Neural cell (in vitro differentiated cells): ENCODE measurements around the gene COPG1. TPM values are rescaled to one million over a fixed set of nuclear protein-coding genes. Genes with fewer than 3 reads are reported as not detected.

Source experiments
- H2AFZ ChIP-seq: fragments of 200-600, 300-800 bp; sonication (generic), shearing (Covaris generic); 2 replicates; pipeline ENCODE4 v1.6.0; 2014; ENCODE audit warnings: low read depth, mild to moderate bottlenecking, antibody characterized with exemption, low read length, moderate library complexity
- H3F3A ChIP-seq: fragments of 200-600 bp; shearing (Covaris generic); 2 replicates; pipeline ENCODE4 v1.6.1; 2016; ENCODE audit warnings: mild to moderate bottlenecking, moderate library complexity, mixed read lengths, antibody characterized with exemption, low read length; ENCODE audit not compliant: insufficient read depth, poor library complexity, severe bottlenecking
- H3K27ac ChIP-seq: fragments of 200-600, 300-800 bp; sonication (generic), shearing (Covaris generic); 2 replicates; pipeline ENCODE4 v1.5.1; 2014; ENCODE audit warnings: mild to moderate bottlenecking, low read length, moderate library complexity
- H3K27me3 ChIP-seq: fragments of 300-800, 200-600 bp; sonication (generic), shearing (Covaris generic); 2 replicates; pipeline ENCODE4 v1.6.0; 2014; ENCODE audit warnings: mild to moderate bottlenecking, low read depth, low read length, moderate library complexity; ENCODE audit not compliant: insufficient read depth
- H3K36me3 ChIP-seq: fragments of 300-800, 200-600 bp; sonication (generic), shearing (Covaris generic); 2 replicates; pipeline ENCODE4 v1.5.1; 2014; ENCODE audit warnings: mild to moderate bottlenecking, antibody characterized with exemption, low read length, moderate library complexity; ENCODE audit not compliant: insufficient read depth
- H3K4me2 ChIP-seq: fragments of 300-800, 200-600 bp; sonication (generic), shearing (Covaris generic); 2 replicates; pipeline ENCODE4 v1.6.0; 2014; ENCODE audit warnings: mild to moderate bottlenecking, low read length
- H3K4me3 ChIP-seq: fragments of 300-800, 200-600 bp; sonication (generic), shearing (Covaris generic); 2 replicates; pipeline ENCODE4 v1.5.1; 2014; ENCODE audit warnings: mild to moderate bottlenecking, low read length, moderate library complexity
- H3K79me2 ChIP-seq: fragments of 200-600 bp; shearing (Covaris generic); replicated peaks from 2 replicates; pipeline ENCODE4 v1.6.0; 2014; ENCODE audit warnings: mild to moderate bottlenecking, low read length, moderate library complexity; ENCODE audit not compliant: insufficient read depth
- H3K9ac ChIP-seq: fragments of 300-800, 200-600 bp; sonication (generic), shearing (Covaris generic); 2 replicates; pipeline ENCODE4 v1.6.1; 2016; ENCODE audit warnings: mild to moderate bottlenecking, low read length, mixed read lengths
- H3K9me2 ChIP-seq: fragments of 200-600 bp; shearing (Covaris generic); 2 replicates; pipeline ENCODE4 v1.6.1; 2016; ENCODE audit warnings: mild to moderate bottlenecking, low read length, mixed read lengths; ENCODE audit not compliant: insufficient read depth
- H3K9me3 ChIP-seq: fragments of 200-600, 300-800 bp; sonication (generic), shearing (Covaris generic); 2 replicates; pipeline ENCODE4 v1.6.1; 2016; ENCODE audit warnings: mild to moderate bottlenecking, mixed run types, low read length, moderate library complexity, mixed read lengths
- H4K20me1 ChIP-seq: fragments of 200-600 bp; shearing (Covaris generic); 2 replicates; pipeline ENCODE4 v1.6.1; 2016; ENCODE audit warnings: mild to moderate bottlenecking, mixed run types; ENCODE audit not compliant: insufficient read depth
- EP300 ChIP-seq: fragments of 450-650 bp; conservative IDR thresholded peaks from 2 replicates; pipeline ENCODE4 v1.6.1; 2014; ENCODE audit warnings: antibody characterized with exemption, mild to moderate bottlenecking, moderate library complexity; ENCODE audit not compliant: poor library complexity, severe bottlenecking
- EZH2 ChIP-seq: fragments of 200-600, 300-800 bp; shearing (Covaris generic), sonication (generic); IDR thresholded peaks from 2 replicates; pipeline ENCODE4 v1.6.1; 2014; ENCODE audit warnings: antibody characterized with exemption, low read length, borderline replicate concordance, mild to moderate bottlenecking; ENCODE audit not compliant: insufficient read depth, poor library complexity, severe bottlenecking
- MXI1 ChIP-seq: fragments of 450-650 bp; conservative IDR thresholded peaks from 2 replicates; pipeline ENCODE4 v1.6.1; 2014; ENCODE audit warnings: antibody characterized with exemption, mild to moderate bottlenecking; ENCODE audit not compliant: poor library complexity, severe bottlenecking
- POLR2AphosphoS5 ChIP-seq: IDR thresholded peaks from 2 replicates; pipeline ENCODE4 v1.6.1; 2012
- RAD21 ChIP-seq: fragments of 450-650 bp; conservative IDR thresholded peaks from 2 replicates; pipeline ENCODE4 v1.6.1; 2014; ENCODE audit warnings: antibody characterized with exemption, mild to moderate bottlenecking, moderate library complexity
- SMC3 ChIP-seq: fragments of 450-650 bp; conservative IDR thresholded peaks from 2 replicates; pipeline ENCODE4 v1.6.1; 2014; ENCODE audit warnings: antibody characterized with exemption, mild to moderate bottlenecking, moderate library complexity; ENCODE audit not compliant: poor library complexity
- TAF1 ChIP-seq: IDR thresholded peaks from 2 replicates; pipeline ENCODE4 v1.6.1; 2012; ENCODE audit warnings: low read depth
- polyA plus RNA-seq: library from polyadenylated mRNA; depleted of rRNA; stranded (reverse); fragments of >200 nt; gene quantifications from 2 replicates; pipeline ENCODE4 v1.2.3, GENCODE V29; 2014
- TF ChIP-seq, protein P1 (sequence below): fragments of 450-650 bp; IDR thresholded peaks from 2 replicates; pipeline ENCODE4 v1.5.1; 2014; ENCODE audit warnings: antibody characterized with exemption, mild to moderate bottlenecking, moderate library complexity; ENCODE audit not compliant: poor library complexity, severe bottlenecking
- TF ChIP-seq, protein P2 (sequence below): IDR thresholded peaks from 2 replicates; pipeline ENCODE4 v1.6.1; 2012; ENCODE audit warnings: borderline replicate concordance

COPG1 gene
- polyA plus RNA-seq, 1 donor from 2014 or later = 75.0 TPM

DNA sequence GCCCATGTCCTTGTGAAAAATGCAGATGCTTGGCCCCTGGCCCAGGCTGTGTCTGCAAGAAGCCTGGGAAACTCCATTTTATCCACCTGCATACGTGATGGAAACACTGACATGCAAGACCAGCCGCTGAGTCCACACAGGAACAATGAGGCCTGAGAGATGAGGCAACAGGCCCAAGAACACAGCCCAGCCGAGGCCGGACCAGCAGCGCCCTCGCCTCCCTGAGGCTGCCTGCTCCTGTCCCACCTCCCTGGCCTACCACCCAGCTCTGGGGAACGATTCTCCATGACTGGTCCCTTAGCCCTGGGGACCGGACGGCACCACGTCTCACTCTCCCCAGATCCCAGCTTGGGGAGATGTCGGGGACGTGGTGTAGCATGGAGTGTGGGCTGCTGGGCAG is 76.7 kb downstream of the COPG1 start:
- Histone ChIP-seq H2AFZ (no peak overlapping the region), H3K27me3 (no peaks in the 10 kb centered on the region), H3F3A (no peaks in the 10 kb centered on the region), H3K9me2 (no peaks in the 10 kb centered on the region), H4K20me1 (no peaks in the 10 kb centered on the region), H3K9me3 (no peaks in the 10 kb centered on the region), H3K9ac (no peak overlapping the region), H3K27ac (no peak overlapping the region), H3K4me2 (no peak overlapping the region), H3K4me3 (no peak overlapping the region), H3K79me2 (no peaks in the 10 kb centered on the region), H3K36me3 (no peaks in the 10 kb centered on the region)
- TF ChIP-seq RAD21 (no peak), EP300 (no peak), EZH2 (no peak), SMC3 (no peak), TAF1 (no peak), POLR2AphosphoS5 (no peak), MXI1 (no peak)
- TF ChIP-seq, protein P1, sequence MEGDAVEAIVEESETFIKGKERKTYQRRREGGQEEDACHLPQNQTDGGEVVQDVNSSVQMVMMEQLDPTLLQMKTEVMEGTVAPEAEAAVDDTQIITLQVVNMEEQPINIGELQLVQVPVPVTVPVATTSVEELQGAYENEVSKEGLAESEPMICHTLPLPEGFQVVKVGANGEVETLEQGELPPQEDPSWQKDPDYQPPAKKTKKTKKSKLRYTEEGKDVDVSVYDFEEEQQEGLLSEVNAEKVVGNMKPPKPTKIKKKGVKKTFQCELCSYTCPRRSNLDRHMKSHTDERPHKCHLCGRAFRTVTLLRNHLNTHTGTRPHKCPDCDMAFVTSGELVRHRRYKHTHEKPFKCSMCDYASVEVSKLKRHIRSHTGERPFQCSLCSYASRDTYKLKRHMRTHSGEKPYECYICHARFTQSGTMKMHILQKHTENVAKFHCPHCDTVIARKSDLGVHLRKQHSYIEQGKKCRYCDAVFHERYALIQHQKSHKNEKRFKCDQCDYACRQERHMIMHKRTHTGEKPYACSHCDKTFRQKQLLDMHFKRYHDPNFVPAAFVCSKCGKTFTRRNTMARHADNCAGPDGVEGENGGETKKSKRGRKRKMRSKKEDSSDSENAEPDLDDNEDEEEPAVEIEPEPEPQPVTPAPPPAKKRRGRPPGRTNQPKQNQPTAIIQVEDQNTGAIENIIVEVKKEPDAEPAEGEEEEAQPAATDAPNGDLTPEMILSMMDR = no peak
- TF ChIP-seq, protein P2, sequence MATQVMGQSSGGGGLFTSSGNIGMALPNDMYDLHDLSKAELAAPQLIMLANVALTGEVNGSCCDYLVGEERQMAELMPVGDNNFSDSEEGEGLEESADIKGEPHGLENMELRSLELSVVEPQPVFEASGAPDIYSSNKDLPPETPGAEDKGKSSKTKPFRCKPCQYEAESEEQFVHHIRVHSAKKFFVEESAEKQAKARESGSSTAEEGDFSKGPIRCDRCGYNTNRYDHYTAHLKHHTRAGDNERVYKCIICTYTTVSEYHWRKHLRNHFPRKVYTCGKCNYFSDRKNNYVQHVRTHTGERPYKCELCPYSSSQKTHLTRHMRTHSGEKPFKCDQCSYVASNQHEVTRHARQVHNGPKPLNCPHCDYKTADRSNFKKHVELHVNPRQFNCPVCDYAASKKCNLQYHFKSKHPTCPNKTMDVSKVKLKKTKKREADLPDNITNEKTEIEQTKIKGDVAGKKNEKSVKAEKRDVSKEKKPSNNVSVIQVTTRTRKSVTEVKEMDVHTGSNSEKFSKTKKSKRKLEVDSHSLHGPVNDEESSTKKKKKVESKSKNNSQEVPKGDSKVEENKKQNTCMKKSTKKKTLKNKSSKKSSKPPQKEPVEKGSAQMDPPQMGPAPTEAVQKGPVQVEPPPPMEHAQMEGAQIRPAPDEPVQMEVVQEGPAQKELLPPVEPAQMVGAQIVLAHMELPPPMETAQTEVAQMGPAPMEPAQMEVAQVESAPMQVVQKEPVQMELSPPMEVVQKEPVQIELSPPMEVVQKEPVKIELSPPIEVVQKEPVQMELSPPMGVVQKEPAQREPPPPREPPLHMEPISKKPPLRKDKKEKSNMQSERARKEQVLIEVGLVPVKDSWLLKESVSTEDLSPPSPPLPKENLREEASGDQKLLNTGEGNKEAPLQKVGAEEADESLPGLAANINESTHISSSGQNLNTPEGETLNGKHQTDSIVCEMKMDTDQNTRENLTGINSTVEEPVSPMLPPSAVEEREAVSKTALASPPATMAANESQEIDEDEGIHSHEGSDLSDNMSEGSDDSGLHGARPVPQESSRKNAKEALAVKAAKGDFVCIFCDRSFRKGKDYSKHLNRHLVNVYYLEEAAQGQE = no peak

DNA sequence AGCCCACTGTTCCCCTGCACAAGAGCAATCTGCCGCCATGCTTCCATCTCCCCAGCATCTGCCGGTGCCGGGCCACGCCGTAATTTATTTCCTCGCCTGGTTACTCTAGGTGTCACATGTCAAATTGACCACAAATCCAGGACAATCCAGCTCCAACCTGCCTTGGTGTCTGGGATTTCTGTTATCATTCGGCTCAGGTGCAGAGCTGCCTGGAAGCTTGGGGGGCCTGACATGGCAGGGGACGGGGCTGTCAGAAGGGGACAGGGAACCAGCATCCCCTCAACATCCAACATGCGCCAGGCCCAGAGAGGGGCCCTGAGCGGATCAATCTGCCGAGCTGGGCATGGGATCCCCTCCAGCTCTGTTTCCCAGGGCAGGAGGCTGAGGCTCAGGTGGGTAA is 77.2 kb downstream of the COPG1 start:
- no peaks in the 10 kb centered on the region for H3K27me3 ChIP-seq
- no peak overlapping the region for H3K4me3 ChIP-seq
- no peaks in the 10 kb centered on the region for H3F3A ChIP-seq
- H3K4me2 ChIP-seq = no peak overlapping the region
- no peaks in the 10 kb centered on the region for H3K9me2 ChIP-seq
- no peak overlapping the region for H3K9ac ChIP-seq
- H3K9me3 ChIP-seq = no peaks in the 10 kb centered on the region
- TF ChIP-seq MXI1 (no peak), EP300 (no peak), TAF1 (no peak), POLR2AphosphoS5 (no peak), SMC3 (no peak), RAD21 (no peak), EZH2 (no peak)
- TF ChIP-seq, protein P1 = no peak
- TF ChIP-seq, protein P2 = no peak
- no peaks in the 10 kb centered on the region for H4K20me1 ChIP-seq
- no peak overlapping the region for H3K27ac ChIP-seq
- no peaks in the 10 kb centered on the region for H3K36me3 ChIP-seq
- H3K79me2 ChIP-seq = no peaks in the 10 kb centered on the region
- no peak overlapping the region for H2AFZ ChIP-seq
